ENCODE data around the gene FHIT.

The FHIT gene

GRCh38 chr3:60250810-60251209 lies 1000.4 kb downstream of the FHIT start:
- no peak for DNase-seq

- no peak for DNase-seq
Observed at GRCh38 chr3:60250206-60250605, 1001.0 kb downstream of the FHIT start.

GRCh38 chr3:60246361-60246760 lies 1004.9 kb downstream of the FHIT start:
- DNase-seq, result no peak

GRCh38 chr3:60243456-60243855 lies 1007.8 kb downstream of the FHIT start:
- DNase-seq, result no peak

- no peak for DNase-seq
Observed at GRCh38 chr3:60240492-60240891, 1010.8 kb downstream of the FHIT start.

GRCh38 chr3:60238550-60238949 lies 1012.7 kb downstream of the FHIT start:
- no peak for DNase-seq

GRCh38 chr3:60229502-60229901 lies 1021.8 kb downstream of the FHIT start:
- DNase-seq, result no peak

- DNase-seq, result no peak
Observed at GRCh38 chr3:60228823-60229222, 1022.4 kb downstream of the FHIT start.

GRCh38 chr3:60226912-60227311 lies 1024.3 kb downstream of the FHIT start:
- no peak for DNase-seq

- DNase-seq, result no peak
Observed at GRCh38 chr3:60225848-60226247, 1025.4 kb downstream of the FHIT start.

GRCh38 chr3:60220768-60221167 lies 1030.5 kb downstream of the FHIT start:
- DNase-seq, result no peak

- no peak for DNase-seq
Observed at GRCh38 chr3:60219501-60219900, 1031.8 kb downstream of the FHIT start.

GRCh38 chr3:60217156-60217911 lies 1033.9 kb downstream of the FHIT start:
- DNase-seq, result no peak

GRCh38 chr3:60216462-60217075 lies 1034.7 kb downstream of the FHIT start:
- DNase-seq, result no peak

- no peak for DNase-seq
Observed at GRCh38 chr3:60215946-60216345, 1035.3 kb downstream of the FHIT start.

GRCh38 chr3:60207905-60208304 lies 1043.3 kb downstream of the FHIT start:
- DNase-seq, result no peak

- no peak for DNase-seq
Observed at GRCh38 chr3:60206206-60206605, 1045.0 kb downstream of the FHIT start.

- DNase-seq, result no peak
Observed at GRCh38 chr3:60202052-60202726, 1049.1 kb downstream of the FHIT start.

- no peak for DNase-seq
Observed at GRCh38 chr3:60199306-60199705, 1051.9 kb downstream of the FHIT start.

- no peak for DNase-seq
Observed at GRCh38 chr3:60198179-60198720, 1053.0 kb downstream of the FHIT start.

GRCh38 chr3:60192297-60193114 lies 1058.7 kb downstream of the FHIT start:
- no peak for DNase-seq

GRCh38 chr3:60190073-60190472 lies 1061.2 kb downstream of the FHIT start:
- DNase-seq, result no peak

GRCh38 chr3:60189304-60189703 lies 1061.9 kb downstream of the FHIT start:
- no peak for DNase-seq
